GM20000 (cell line): ENCODE data around the gene PSME3IP1.
A peak's percentile ranks its signal among the peaks of the same experiment; 100 is the strongest.

Source experiments
- DNase-seq: peaks from one replicate; pipeline ENCODE4 v3.0.0; 2012; ENCODE audit warnings: low spot score
- TF ChIP-seq, protein P1 (sequence below): IDR thresholded peaks from 2 replicates; pipeline ENCODE4 v1.5.1; 2012; ENCODE audit warnings: mild to moderate bottlenecking, control low read depth; ENCODE audit errors: extremely low read depth, missing control alignments

The PSME3IP1 gene

DNA sequence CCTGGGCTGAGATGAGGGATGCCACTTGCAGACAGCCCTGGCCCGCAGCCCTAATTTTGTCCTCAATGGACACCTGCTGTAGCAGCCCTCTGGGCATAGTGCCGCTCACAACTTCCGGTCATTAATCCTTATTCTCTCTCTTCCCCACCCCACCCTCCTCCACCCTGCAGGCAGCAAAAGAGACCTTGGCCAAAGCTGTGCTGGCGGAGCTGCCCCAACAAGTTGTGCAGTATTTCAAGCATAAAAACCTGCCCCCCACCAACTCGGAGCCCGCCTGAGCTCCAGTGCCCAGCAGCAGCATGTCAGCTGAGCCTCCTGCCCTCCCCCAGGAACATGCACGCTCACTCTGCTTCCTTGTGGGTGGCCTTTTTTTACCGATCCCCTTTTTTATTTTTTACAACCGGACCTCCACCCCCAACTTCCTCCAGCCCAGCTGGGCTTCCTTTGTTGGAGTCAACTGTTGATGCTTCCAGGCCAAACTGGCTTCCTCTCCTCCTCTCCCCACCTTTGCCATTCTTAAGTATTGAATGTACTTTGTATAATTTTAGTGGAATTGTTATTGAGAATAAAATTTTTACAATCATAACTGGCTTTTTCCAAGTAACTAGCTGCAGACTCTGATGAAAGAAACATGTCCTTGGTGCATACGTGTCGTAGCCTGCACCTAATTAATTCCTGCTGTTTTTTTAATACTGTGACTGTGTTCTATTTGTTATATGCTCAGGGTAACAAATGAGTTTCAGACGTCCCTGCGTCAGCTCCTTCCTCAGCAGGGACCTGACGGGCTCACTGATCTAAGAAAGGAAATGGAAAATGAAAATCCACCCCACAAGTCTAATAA is 38.2 kb downstream of the PSME3IP1 start:
- TF ChIP-seq, protein P1, sequence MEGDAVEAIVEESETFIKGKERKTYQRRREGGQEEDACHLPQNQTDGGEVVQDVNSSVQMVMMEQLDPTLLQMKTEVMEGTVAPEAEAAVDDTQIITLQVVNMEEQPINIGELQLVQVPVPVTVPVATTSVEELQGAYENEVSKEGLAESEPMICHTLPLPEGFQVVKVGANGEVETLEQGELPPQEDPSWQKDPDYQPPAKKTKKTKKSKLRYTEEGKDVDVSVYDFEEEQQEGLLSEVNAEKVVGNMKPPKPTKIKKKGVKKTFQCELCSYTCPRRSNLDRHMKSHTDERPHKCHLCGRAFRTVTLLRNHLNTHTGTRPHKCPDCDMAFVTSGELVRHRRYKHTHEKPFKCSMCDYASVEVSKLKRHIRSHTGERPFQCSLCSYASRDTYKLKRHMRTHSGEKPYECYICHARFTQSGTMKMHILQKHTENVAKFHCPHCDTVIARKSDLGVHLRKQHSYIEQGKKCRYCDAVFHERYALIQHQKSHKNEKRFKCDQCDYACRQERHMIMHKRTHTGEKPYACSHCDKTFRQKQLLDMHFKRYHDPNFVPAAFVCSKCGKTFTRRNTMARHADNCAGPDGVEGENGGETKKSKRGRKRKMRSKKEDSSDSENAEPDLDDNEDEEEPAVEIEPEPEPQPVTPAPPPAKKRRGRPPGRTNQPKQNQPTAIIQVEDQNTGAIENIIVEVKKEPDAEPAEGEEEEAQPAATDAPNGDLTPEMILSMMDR = no peak
- DNase-seq = peak; percentile 39

GRCh38 chr16:57146735-57147134 is 39.1 kb downstream of the PSME3IP1 start:
- TF ChIP-seq, protein P1 = no peak
- DNase-seq = no peak

- no peak for DNase-seq
- TF ChIP-seq, protein P1 = no peak
Measured at GRCh38 chr16:57146040-57146647, 39.7 kb downstream of the PSME3IP1 start.

DNA sequence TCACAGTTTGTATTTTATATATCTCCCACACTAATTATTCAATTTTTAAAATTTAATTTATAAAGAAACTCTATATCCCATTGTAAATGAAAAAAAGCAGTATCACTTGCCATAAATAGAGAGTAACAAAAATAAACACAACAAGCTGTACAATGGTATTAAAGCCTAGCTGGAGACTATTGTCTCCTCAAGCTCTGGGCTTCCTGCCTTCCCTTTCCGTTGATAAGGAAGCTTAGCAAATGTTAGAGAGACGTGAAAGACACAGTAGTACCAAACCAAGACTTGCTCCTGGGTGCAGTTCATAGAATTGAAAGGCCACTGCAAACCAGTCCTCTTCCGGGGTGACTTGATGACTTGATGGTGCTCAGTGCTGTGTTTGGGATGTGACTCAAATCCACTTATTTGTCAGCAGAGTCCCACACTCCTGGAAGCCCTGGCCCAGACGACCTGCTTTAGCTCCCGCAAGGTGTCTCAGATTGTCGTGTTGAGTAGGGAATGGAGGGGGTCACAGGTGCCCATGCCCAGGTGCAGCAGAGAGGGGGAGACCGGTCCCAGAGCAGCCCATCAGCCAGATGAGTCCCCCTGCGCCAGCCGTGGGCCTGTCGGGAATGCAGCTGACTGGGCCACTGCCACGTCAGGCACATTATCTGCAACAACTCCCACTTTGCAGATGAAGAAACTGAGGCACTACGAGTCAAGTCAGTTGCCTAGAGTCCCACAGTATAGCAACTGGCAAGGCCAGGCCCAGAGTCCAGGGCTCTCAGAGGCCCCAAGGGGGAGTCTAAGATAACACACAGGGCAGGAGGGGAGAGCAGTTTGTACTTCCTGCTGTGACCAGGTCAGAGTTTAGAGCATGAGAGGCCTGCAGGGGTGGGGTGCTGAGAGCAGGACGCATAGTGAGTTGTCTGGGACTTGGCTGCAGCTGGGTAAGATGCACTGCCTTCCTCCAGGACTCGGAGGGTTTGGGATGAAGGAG is 40.5 kb downstream of the PSME3IP1 start:
- DNase-seq = no peak
- TF ChIP-seq, protein P1 = no peak

DNA sequence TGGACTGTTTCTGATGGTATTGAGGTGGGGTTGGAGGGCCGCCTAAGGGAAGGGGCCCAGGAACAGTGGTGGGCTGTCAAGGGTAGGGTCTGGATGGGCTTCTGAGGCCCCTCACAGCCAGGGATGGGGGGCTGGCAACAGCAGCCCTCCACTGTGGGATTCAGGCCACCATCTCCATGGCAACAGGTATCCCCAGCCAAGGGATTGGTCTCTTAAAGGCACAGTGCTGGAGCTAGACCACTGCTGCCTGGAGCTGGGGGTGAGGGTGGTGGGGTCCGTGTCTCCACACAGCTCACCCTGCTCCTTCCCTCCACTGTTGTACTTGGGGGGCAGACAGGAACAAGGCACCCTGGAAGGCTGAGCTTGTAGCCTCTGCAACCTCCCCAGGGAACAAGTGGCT is 41.8 kb downstream of the PSME3IP1 start:
- no peak for DNase-seq

DNA sequence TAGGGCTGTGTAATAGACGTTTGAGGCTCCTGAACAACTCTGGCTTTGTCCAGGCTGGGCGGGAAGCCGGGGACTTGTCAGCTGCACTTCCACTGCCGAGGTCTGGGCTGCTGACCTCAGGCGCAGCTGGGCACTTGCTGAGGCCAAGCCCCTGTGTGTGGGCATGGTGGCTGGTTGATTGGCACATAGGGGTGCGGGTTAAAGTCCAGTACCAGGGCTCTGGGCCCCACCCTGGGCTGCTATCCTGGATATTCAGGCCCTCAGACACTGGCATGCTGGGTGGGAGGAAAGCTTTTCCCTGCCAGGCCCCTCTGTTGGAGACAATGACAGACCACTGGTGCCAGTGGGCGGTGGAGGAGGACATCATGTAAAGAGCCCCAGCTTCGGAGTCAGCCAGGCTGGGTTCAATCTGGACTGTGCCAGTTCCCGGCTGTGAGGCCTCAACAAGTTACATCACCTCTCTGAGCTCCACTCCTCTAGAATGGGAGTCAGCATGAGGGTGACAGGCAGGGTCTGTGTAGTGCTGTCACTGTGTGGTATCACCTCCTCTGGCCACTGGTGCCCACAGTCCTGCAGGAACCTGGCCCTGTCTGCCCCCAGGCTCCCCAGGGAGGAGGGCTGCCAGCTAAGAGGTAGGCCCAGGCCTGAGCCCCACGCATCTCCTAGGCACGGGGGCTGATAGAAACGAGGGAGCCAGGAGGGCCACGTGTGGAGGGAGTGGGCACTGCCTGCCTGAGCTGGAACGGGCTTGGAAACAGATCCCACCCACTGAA is 42.5 kb downstream of the PSME3IP1 start:
- DNase-seq = no peak
- TF ChIP-seq, protein P1 = no peak

More for the DNA sequence above, 41.8 kb downstream of the PSME3IP1 start:
- TF ChIP-seq, protein P1 = no peak
